Peyer's patch (tissue), 4 donors: ENCODE results near the gene ATP2B3.

Experiments
- POLR2A ChIP-seq, 2 donors: fragments of 450-650 bp; IDR thresholded peaks; one replicate each; pipeline ENCODE4 v1.5.1; 2017; ENCODE audit warnings: antibody characterized with exemption in 2 of 2, mild to moderate bottlenecking in 2 of 2, moderate library complexity in 2 of 2
- TF ChIP-seq, protein P1 (sequence below), 6 experiments: fragments of 450-650 bp in 4 of 6; fragments of 200-600 bp in 2 of 6; sonication (generic) in 1 of 6; IDR thresholded peaks; one replicate each; pipeline ENCODE4 v1.5.1; 2017 to 2019; ENCODE audit warnings: antibody characterized with exemption in 6 of 6, mild to moderate bottlenecking in 3 of 6, moderate library complexity in 1 of 6

DNA sequence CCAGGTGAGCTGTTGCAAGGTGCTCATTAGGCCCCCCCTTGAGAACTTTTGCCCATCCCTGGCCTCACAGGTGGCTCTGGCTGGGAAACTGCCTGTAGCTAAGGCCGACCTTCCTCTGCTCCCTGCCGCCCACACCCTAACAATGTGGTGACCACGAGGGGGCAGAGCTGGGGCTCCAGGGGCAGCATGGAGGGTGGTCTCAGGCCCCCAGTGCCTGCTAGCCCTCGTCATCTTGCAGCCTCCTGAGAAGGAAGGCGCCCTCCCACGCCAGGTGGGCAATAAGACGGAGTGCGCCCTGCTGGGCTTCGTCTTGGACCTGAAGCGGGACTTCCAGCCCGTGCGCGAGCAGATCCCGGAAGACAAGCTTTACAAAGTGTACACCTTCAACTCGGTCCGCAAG, 32.4 kb downstream of the ATP2B3 start:
- TF ChIP-seq, protein P1, sequence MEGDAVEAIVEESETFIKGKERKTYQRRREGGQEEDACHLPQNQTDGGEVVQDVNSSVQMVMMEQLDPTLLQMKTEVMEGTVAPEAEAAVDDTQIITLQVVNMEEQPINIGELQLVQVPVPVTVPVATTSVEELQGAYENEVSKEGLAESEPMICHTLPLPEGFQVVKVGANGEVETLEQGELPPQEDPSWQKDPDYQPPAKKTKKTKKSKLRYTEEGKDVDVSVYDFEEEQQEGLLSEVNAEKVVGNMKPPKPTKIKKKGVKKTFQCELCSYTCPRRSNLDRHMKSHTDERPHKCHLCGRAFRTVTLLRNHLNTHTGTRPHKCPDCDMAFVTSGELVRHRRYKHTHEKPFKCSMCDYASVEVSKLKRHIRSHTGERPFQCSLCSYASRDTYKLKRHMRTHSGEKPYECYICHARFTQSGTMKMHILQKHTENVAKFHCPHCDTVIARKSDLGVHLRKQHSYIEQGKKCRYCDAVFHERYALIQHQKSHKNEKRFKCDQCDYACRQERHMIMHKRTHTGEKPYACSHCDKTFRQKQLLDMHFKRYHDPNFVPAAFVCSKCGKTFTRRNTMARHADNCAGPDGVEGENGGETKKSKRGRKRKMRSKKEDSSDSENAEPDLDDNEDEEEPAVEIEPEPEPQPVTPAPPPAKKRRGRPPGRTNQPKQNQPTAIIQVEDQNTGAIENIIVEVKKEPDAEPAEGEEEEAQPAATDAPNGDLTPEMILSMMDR (IDR thresholded peaks at IDR 0.05): no peak
- no peak for TF ChIP-seq POLR2A (IDR thresholded peaks at IDR 0.05)
